Fibroblast of the aortic adventitia (primary cell): ENCODE results near the gene ATP13A4. TPM values are rescaled to one million over a fixed set of nuclear protein-coding genes. Genes with fewer than 3 reads are reported as not detected.

Experiments used
- DNase-seq: peaks from one replicate; pipeline ENCODE4 v3.0.0-alpha.2; 2010; ENCODE audit warnings: low read depth
- H3K4me3 ChIP-seq: 2 replicates; pipeline ENCODE4 v1.5.1; 2011; ENCODE audit warnings: low read depth, mild to moderate bottlenecking, control low read depth, low read length, moderate library complexity
- CTCF ChIP-seq: IDR thresholded peaks from 2 replicates; pipeline ENCODE4 v1.5.1; 2011; ENCODE audit warnings: mild to moderate bottlenecking, low read length, control low read depth, inconsistent platforms; ENCODE audit not compliant: insufficient read depth
- total RNA-seq: library from RNA; depleted of rRNA; stranded (reverse); fragments of >200 nt; gene quantifications from 2 replicates; pipeline ENCODE4 v1.2.3, GENCODE V29; 2012; ENCODE audit warnings: low replicate concordance

Gene ATP13A4
- total RNA-seq, 1 donor: 0.09 TPM

DNA sequence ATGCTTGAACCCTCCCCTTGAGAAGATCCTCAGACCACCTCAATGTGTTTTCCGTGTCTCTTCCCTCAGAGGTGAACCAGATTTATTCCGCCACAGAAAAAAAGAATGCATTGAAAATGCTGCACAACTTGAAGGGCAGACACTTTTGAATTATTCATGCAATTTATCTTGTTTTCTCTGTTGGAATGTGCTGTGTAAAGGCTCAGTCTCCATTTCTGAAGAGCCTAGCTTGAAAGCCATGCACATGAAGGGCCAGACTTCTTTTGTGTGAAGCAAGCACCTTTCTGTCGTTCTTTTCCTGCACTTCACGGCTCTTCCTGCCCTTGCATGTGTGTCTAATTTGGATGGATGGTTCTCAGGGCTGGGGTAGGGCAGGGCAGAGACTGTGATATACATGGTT is 97.2 kb downstream of the ATP13A4 start:
- no peak for DNase-seq
- no peak for TF ChIP-seq CTCF
- H3K4me3 ChIP-seq: no peak overlapping the region

DNA sequence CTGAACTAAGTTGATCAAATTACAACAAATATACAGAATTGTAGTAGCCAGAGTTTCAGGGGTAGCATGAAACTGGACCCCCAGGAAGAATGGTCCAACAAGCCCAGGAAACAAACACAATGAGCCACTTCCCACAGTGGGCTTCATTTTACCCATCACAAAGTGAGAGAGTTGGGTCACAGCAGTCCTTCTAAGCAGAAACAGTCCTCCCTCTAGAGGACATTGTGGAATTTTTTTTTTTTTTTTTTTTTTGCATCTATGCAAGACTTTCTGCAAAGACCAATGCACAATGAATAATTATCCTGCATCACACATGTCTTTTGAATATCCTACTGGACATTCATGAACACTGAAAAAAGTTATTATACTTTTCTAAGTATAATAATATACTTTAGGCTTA is 102.4 kb downstream of the ATP13A4 start:
- no peak overlapping the region for H3K4me3 ChIP-seq
- TF ChIP-seq CTCF: peak; percentile 19
- no peak for DNase-seq

GRCh38 chr3:193451902-193452301 is 102.8 kb downstream of the ATP13A4 start:
- no peak overlapping the region for H3K4me3 ChIP-seq
- TF ChIP-seq CTCF: no peak
- no peak for DNase-seq

DNA sequence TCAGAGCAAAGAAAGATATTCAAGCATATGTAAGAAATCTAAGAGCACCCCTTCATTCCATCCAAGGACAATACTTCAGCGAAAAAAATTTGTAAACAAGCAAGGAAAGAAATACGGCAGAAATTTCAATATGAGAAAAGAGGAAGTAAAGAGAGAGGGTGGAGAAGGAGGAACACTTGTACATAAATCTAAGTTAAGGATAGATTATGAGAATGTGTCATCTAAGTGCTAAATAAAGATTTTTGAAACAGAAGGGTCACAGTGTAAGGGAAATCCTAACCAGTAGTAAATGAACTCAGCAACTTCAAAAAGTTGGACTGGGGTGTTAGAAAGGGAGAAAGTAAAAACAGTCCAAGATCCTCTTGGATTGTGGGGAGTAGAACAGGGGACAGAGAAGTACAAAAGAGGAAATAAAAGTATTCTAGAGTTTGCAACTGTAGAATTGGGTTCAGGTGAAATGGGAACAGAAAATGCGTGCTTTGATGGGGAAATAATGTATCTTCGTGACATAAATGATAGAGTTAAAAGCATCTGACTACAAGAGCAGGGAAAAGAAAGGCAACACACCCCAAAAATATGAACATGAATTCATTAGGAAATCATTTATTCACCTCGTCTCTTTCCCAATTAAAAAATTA is 107.6 kb downstream of the ATP13A4 start:
- no peak for TF ChIP-seq CTCF
- DNase-seq: no peak

GRCh38 chr3:193439423-193439822 is 115.3 kb downstream of the ATP13A4 start:
- TF ChIP-seq CTCF: no peak
- no peak overlapping the region for H3K4me3 ChIP-seq

More for the DNA sequence above, 107.6 kb downstream of the ATP13A4 start:
- no peak overlapping the region for H3K4me3 ChIP-seq

DNA sequence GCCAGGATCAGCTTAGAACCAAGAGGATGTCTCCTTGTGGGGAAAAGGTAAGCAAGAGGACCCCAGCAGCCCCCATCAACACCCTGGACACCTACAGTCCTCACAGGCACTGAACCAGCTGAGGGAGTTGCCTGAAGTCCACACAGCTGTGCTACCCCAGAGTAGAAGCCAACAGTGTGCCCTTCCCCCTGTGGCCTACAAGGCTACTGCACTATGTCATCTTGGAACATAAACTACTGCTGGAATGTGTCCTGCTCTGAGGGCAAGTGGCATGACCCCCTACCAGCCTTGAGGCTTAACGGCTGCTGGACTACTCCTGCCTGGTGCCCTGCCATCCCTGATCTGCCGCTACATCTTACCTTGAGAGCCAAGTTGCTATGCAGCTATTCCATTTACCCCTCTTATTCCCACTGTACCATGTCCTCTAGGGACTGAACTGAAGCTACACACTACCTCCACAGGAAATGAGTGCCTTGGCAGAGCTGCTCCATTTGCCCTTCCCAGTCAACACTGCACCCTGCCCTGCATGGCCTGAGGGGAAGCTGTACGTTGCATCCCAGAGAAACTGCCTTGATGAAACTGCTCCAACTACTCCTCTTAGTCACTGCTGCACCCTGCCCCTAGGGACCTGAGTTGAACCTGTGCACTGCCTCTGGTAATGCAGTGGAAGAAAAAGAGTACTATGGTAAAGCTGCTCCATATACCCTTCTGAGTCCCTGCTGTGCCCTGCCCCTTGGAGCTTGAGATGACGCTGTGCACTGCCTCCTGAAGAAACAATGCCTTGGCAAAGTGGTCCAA is 135.9 kb downstream of the ATP13A4 start:
- no peak for DNase-seq
- H3K4me3 ChIP-seq: no peak overlapping the region
- TF ChIP-seq CTCF: no peak

More at GRCh38 chr3:193439423-193439822, 115.3 kb downstream of the ATP13A4 start:
- no peak for DNase-seq
